Sigmoid colon (tissue), 3 donors: Measurements from ENCODE around the gene ACOX3.

Experiments used
- CTCF ChIP-seq, 4 experiments: fragments of 450-650 bp in 3 of 4; fragments of 200-600 bp in 1 of 4; IDR thresholded peaks; one replicate each; pipeline ENCODE4 v1.5.1; 2016 to 2019; ENCODE audit warnings: antibody characterized with exemption in 4 of 4, mild to moderate bottlenecking in 3 of 4, moderate library complexity in 2 of 4
- POLR2A ChIP-seq, 2 donors: fragments of 450-650 bp; IDR thresholded peaks; one replicate each; pipeline ENCODE4 v1.6.1; 2016; ENCODE audit warnings: antibody characterized with exemption in 2 of 2, mild to moderate bottlenecking in 2 of 2, moderate library complexity in 2 of 2

GRCh38 chr4:8338351-8338961 is 102.1 kb downstream of the ACOX3 start:
- TF ChIP-seq POLR2A (IDR thresholded peaks at IDR 0.05) (no peak), CTCF (IDR thresholded peaks at IDR 0.05) (no peak)
